GM19395 (cell line): Measurements from ENCODE around the gene UVRAG.

Source experiments
- ATAC-seq: cut with Tn5 transposase; IDR thresholded peaks from one replicate; pipeline ENCODE4 v1.9.1; 2021; ENCODE audit warnings: mild to moderate bottlenecking, moderate library complexity; ENCODE audit not compliant: unreplicated experiment

The UVRAG gene

DNA sequence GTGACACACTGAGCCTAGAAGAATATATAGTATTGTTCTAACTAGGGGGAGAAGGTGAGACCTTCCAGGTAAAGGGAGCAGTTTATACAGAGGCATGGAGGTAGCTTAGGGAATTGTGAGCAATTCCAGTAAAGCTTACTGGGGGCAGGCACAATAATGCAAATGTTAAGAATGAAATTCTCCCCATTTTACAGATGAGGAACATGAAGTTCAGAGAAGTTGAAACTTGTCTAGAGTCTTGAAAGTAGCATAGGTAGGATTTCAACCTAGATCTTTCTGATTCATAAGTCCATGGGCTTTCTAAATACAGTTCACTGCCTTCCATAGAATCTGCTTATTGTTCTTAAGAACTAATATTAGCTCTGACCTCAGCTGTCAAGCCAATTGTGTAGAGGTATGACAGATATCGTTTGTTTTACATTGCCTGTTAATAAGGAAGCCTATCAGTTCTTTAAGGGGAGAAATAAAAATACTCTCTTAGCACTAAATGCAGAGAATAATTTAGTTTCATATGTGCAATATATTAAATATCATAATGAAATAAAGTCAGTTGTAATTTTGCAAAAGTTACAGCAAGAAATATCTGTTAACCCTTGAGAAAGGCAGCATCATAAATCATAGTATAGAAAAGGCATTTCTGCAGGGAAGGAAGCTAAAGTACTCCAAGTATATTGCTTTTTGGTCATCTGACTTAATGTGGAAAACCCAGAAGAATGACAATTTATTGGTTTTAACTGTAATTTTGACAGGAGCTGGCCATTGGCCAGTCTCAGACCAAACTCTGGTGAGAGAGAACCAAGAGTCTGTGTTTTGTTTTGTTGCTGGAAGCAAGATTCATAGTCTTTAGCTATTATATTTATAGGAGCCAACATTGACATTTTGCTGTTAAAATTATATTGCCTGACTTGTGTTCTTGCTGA, 181.8 kb downstream of the UVRAG start:
- ATAC-seq = no peak

DNA sequence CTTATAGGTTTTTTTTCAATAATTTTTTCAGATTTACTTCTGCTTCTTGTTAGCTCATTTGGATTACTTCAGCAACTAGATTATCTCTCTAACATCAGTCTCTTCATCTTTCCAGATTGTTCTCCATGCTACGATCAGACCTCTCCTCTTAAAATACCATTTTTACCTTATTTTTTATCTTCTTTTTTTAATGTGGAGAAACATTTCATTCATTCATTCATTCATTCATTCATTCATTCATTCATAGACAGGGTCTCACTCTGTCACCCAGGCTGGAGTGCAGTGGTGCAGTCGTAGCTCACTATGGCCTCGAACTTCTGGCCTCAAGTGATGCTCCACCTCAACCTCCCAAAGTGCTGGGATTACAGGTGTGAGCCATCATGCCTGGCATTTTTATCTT, 189.4 kb downstream of the UVRAG start:
- no peak for ATAC-seq

DNA sequence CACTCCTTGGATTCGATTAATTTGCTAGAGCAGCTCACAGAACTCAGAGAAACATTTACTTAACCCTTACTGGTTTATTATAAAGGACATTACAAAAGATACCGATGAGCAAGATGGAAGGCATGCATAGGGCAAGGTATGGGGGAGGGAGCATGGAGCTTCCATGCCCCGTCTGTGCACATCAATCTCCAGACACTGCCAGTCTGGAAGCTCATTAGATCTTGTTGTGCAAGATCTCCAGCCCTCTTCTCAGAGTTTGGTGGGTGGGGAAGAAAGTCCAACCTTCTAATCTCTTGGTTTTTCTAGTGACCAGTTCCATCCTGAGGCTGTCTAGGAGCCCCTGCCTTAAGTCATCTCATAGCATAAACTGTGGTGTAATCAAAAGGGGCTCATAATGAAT, 190.7 kb downstream of the UVRAG start:
- ATAC-seq = no peak

DNA sequence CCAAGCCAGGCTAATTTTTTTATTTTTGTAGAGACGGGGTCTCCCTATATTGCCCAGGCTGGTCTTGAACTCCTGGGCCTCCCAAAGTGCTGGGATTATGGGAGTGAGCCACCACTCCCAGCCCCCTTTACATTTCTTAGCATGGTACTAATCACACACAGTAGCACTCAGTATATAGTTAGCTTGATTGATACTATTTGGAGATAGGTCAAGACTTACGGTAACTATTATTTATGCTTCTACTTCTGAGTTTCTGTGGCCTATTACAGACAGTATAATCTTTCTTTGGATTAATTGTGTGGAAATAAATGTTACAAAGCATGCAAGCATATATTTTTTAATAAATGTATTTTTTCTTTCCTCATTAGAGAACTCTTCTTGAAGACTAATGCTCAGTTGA, 192.2 kb downstream of the UVRAG start:
- ATAC-seq = no peak

DNA sequence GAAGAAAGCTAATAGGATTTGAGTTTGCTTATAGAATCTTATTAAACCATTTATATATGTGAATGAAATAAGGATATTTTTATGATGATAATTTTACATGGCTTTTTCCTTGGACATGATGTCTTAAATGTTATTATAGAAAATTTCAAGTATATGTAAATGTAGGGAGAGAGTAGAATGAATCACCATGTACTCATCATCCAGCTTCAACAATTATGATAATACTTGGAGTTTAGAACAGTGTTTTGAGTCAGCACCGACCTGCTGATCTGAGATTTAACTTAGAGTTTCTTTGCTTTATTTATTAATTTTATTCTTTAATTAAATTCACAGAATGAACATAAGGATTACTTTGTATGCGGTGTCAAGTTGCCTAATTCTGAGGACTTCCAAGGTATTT, 193.5 kb downstream of the UVRAG start:
- ATAC-seq = no peak

DNA sequence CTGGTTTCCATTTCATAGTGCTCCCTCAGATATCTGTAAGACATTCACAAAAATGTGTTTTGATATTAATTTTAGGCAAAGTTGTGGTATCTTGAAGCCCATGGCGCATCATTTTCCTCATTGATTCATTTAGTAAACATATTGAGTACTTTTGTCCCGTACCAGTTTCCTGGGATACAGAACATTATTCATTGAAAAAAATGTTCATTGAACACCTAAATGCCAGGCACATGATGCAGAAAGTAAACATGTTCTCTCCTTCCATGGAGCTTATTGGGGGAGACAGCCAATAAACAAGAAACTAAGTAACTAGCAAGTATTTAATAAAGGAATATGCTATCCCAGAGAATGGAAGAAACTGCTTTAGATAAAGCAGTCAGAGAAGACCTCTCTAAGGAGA, 195.0 kb downstream of the UVRAG start:
- ATAC-seq = no peak

DNA sequence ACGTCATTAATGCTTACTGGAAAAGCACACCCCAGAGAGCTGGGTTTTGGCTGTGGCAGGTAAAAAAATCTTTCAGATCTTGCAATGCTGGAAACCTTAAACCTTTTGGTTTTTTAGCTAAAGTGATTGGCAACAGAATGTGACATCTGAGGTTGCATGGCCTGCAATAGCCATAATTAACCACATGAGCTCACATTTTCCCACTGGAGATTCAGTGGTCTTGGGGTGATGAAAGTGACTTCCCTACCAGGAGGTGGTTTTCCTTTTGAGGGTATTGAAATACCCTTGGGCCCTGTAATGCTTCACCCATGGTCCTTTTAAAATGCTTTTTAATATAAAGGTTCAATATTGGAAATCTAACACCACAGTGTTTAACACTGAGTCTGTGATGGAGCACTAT, 198.5 kb downstream of the UVRAG start:
- no peak for ATAC-seq

DNA sequence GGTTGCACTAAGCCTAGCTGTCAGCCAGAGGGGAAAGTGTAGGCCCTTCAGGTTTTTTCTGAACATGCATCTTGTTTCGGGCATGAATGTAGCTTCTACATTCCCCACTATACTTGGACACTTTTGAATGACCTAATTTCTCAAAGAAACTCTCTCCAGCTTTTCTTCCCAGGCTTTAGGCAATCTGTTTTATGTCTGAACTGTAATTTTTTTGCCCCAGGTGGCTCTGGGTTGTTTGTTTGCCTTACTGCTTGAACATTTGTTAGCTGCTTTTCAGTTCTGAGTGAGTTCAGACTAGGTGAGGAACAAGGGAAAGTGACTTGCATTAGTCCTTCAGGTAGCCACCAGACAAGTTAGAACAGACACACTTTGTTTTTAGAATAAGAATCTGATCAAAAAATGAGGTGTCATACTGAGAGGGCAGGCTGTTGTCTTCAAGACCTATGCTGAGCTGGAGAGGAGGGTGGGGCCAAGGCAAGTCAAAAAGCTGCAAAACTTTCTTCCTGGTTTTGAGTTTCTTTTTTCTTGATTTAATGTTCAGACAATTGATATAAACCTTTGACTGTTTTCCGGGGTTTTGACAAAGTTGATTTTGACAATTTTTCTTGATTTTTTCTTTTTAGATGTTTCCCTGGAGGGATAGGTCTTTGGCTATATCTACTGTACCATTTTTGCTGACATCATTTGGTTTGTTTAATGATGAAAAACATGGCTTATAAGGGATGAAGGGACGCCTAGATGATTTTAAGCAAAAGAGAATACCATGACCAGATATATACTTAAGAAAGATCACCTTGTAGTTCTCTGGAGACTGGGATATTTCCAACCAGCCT, 208.4 kb downstream of the UVRAG start:
- ATAC-seq = no peak

DNA sequence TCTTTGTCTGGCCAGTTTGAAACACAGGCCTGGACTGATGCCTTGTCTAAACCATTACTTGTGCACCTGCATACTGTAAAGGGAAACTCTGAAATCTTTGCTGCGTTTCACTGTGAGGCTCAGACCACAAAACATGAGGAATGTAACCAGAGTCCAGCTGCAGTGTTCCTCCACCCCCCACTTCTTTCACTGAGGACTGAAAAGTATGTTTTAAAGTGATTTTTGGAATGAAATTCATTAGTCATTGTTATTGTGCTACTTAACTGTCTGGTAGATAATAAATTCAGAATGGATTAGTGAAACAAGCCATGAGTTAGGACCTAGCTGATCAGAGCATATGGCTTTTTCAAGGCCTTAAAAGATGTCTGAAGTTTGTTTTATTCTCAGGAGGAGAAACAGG, 210.1 kb downstream of the UVRAG start:
- no peak for ATAC-seq

DNA sequence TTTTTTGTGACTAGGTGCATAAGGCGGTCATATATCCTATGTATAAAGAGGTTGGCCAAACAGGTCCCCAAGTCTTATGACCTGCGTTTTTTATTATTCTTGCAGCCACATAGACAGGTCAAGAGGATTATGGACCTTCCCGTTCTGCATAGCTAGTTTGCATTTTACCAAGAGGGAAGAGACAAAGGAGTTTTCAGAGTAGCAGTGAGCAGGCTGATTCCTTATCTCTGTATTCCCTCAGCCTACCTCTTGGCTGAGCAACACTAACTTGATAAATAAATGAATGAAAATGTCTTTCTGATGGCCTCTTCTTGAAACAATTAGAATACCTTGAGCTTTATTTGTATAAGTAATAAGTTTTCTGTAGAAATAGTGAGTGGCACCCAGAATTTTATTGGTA, 210.8 kb downstream of the UVRAG start:
- ATAC-seq = no peak

DNA sequence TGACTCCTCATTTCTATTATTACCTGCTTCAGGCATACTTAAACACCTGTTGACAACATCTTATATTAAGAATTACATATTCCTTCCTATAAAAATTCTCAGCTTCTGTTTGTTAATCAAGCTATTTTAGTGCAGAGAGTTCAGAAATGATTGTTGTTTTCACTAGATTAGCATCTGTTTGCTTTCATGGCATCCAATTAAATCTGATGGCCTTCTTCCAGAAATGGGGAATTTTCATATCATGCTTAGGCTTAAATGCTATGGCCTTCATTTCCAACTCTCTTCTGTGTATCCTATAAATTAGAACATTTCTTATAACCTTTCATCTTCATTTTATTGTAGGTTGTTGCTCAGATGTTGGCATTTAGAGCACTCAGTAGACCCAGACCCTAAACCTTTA, 211.3 kb downstream of the UVRAG start:
- no peak for ATAC-seq

DNA sequence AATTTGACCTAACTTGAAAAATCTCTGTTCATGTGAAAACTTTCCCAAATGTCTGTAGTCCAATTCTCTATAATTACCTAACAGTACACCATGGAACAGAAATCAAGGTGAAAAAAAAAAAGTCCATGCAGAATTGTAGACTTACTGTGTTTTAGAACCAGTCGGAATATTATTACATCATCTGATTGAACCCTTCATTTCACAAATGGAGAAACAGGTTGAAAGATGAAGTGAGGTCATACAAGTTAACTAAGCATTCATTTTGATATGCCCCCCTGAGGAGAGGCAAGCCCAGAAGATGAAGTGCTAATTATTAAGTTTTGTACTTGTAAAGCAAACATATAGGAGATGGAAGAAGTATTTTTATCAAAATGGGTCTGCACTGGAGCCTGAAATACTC, 211.9 kb downstream of the UVRAG start:
- ATAC-seq = no peak

DNA sequence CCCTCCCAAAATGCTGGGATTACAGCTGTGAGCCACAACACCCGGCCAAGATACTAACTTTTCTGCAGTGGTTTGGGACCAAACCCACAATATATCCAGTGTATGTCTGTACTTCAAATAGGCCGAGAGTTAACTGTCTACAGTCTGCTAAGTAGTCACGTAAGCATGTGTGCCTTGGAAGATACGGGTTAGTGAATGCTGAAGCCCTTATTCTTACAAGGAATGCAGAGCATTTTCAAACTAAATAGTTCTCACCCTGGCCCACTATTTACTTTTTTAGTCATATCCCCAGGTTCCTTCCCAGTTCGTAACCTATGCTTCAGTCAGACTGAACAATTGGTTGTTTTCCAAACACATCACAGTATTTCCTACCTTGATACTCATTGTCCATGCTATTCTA, 215.3 kb downstream of the UVRAG start:
- ATAC-seq = no peak

DNA sequence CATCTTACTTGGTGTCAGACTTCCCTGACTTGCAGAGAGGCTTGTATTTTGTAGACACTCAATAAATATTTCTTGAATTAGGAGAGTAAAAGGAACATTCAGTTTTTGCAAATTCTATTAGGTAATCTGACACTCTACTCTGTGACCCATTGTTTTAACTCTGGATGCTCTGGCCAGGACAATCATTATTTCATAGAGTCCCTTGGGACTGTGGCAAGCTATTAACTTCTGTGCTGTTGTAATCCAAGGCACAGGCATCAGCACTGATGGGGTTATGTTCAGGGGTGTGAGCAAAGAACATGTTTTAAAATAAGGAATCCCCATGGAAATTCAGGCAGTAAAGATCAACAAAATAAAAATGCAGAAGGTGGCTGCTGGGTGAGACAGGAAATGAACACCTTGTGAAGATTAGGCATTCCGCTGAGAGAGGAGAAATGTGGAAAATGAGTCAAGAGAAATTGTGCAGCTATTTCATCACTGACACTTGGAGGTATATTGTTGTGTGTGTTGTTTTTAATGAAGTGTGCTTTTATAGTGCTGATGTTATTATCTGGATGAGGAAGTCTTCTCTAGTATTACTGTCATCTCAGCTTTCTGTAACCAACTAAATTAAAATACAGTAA, 216.1 kb downstream of the UVRAG start:
- no peak for ATAC-seq

DNA sequence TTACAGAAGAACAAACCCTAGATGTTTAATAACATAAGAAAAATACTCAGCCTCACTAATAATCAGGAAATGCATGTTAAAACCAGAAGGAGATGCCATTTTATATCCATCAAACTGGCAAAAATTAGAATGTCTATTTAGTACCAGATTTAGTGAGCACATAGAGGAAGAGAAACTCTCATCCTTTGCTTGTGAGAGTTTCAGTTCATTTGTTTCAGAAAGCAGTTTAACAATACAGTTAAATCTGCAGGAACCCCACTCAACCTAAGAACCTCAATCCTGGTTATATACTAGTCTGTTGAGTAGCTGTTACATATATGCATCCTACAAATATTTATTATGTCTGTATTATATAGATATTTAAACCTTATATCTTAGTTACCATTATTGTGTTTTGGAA, 218.7 kb downstream of the UVRAG start:
- no peak for ATAC-seq

DNA sequence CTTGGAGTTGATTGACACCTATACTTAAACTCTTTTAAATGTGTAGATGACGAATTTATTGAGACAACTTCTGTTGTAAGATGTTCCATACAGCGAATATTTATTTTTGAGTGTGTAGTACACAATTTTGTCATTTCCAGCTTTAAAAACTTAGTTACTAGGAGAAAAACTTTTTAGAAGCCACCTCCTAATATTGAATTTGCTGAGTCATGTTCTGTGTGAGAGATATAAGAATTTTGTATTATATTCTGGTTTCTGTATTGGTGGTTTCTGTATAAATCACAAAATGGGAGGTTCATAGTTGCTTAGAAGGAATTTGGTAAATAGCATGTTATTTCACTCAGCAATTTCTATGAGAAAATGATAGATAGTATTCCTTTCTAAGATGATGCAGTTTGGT, 220.0 kb downstream of the UVRAG start:
- ATAC-seq = no peak

DNA sequence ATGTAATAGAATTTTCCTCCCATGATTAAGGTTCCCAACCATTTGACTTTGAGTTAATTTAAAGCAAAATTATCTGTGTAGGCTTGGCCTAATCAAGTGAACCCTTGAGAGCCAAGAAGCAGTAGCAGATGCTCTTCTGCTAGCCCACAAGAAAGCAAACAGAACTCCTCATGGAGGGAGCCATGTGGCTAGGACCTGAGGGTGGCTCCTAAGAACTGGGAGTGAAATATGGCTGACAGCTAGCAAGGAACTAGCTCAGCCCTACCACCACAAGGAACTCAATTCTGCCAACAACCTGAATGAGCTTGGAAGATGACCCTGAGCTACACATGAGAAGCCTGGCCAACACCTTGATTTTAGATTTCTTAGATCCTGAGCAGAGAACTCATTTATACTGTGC, 223.6 kb downstream of the UVRAG start:
- ATAC-seq = no peak

DNA sequence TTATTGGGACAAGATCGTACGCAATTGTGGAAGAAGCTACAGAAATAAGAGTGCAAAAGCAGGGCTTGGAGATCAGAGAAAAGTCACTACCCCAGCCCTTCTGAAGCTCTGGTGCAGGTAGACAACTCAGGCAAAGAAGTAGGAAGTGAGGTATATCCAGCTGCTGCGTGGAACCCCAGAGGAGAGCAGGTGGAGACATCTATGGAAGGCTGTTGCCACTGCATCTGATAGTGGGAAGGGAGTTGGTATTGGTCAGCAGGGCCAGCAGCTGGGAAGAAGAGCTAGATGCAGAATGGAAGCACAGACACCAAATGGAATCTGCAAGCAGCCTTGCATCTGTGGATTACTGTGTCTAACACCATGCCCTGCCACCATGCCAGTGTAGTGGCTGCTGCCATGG, 226.2 kb downstream of the UVRAG start:
- ATAC-seq = no peak

DNA sequence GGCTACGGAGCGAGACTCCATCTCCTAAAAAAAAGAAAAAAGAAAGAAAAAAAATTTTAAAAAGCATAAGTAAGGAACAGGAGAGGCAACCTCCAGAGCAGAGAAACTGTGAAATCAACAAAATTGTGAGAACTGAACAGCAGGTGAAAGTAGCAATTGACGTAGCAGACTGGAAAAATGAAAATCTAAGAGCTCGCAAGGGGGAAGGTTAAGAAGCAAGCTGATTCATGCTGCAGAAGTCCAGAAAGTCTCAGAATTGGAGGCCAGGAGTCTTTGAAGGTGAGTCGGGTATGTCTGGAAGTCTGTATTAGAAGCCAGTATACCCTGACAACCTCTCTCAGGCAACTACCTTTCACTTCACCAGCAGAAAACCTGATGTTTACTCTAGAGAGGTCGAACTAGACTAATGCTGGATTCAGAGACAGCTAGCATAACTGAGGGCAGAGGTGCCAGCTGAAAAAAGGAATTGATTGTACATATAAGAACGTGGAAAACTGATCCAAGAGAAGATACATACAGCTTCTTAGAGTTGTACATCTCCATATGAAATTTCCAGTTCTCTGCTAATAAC, 229.8 kb downstream of the UVRAG start:
- no peak for ATAC-seq

DNA sequence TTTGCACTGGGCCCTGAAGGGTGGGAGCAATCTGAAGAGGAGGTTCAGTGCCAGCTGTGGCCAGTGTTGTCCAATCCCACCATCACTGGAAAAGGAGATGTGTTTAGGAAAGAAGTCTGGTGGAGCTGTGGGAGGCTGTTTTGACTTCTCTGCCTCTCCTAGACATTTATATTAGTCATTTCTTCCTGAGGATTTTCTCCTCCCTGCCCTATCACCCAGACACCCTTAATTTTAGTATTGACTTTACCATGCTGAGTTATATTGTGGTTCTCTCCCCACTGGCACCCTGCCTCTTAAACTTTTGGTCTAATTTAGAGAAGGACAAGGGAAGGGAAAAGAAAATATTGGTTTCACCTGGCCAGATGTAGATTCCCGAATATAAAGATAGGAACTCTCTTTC, 232.2 kb downstream of the UVRAG start:
- ATAC-seq = no peak

DNA sequence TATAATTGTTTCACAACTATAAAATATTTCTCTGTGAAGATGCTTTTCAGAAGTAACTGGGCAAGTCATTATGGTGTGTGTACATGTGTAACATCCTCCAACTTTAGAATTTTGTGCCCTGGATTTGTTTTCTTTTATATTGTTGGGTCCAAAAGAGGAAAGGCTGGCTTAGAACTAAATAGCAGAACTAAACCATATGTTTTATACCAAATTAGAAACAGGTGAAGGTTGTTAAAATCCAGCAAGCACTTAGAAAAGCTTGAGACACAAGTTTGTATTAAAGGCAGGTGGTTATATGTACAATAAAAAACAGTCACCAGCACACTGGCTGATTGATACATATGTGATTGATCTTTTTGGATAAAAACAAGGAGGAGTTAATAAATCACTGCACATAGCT, 232.8 kb downstream of the UVRAG start:
- ATAC-seq = no peak
